ENCODE measurements around the gene PKP3.

The PKP3 gene

DNA sequence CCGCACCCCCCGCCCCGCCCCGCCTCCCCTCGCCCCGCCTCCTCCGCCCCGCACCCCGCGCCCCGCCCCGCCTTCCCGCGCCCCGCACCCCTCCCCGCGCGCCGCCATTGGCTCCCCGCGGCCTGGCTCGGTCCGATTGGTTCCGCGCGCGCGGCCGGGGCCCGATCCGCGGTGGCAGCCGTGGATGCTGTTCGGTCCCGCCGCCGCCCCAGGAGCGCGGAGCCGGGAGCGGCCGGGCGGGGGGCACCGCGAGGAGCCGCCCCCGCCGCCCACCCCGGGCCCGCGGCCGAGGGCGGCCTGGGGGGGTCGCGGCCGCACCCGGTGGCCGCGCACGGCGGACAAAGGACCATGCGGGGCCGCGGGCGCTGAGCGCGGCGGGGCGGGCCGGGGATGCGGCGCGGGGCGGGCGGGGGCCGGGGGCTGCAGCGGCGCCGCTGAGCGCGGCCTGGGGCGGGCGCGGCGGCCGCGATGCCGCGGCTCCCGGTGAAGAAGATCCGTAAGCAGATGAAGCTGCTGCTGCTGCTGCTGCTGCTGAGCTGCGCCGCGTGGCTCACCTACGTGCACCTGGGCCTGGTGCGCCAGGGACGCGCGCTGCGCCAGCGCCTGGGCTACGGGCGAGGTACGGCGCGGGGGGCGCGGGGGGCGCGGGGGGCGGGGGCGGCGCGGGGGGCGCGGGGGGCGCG is 24.5 kb upstream of the PKP3 start, which contains the start of gene B4GALNT4:
Gene B4GALNT4, plus strand, starts transcription at position 164 of the 683 bp plus-strand sequence. Its CDS starts 305 bp downstream, at position 469.
- Histone ChIP-seq H3K4me3 (ENCODE audit: control insufficient read depth in 1 of 7, extremely low read depth in 1 of 7, insufficient read depth in 4 of 7, low read depth in 2 of 7, low read length in 6 of 7) (peak within 1 kb of the TSS in 3 of 7 experiments; percentile 13 to 55 (median 35)), H3K36me3 (ENCODE audit: control insufficient read depth in 4 of 4, insufficient read depth in 4 of 4, low read length in 3 of 4) (no peaks in the 10 kb centered on the region), H3K27me3 (replicated peaks in 2 of 5; ENCODE audit: control insufficient read depth in 4 of 5, insufficient read depth in 5 of 5, low read length in 4 of 5) (peaks cover 0 to 49% (median 23%) of the 10 kb centered on the region in 5 experiments), H3K4me1 (ENCODE audit: control extremely low read depth in 1 of 4, control insufficient read depth in 4 of 4, insufficient read depth in 4 of 4, low read length in 3 of 4) (peaks cover 0 to 13% (median 6%) of the 10 kb centered on the region in 4 experiments), H3K27ac (ENCODE audit: insufficient read depth in 1 of 2, low read depth in 1 of 2, low read length in 2 of 2, poor library complexity in 1 of 2, severe bottlenecking in 2 of 2) (no peak within 1 kb of the TSS), H3K9me3 (ENCODE audit: control extremely low read depth in 1 of 5, control insufficient read depth in 4 of 5, insufficient read depth in 2 of 5, low read depth in 1 of 5, low read length in 4 of 5) (no peaks in the 10 kb centered on the region)
- CTCF ChIA-PET: interaction anchor here (1.3 to 1.5 kb wide), 2 partner anchors 13 to 82 kb away, joined by 4 to 5 read pairs; no protein-coding TSS in a partner anchor
- POLR2A ChIA-PET: no interaction called here
- DNase-seq: peak in 2 of 3 donors; percentile 34 to 48
- 2% methylated on average over 51 of the region's 118 CpGs for WGBS (ENCODE audit: insufficient coverage)

DNA sequence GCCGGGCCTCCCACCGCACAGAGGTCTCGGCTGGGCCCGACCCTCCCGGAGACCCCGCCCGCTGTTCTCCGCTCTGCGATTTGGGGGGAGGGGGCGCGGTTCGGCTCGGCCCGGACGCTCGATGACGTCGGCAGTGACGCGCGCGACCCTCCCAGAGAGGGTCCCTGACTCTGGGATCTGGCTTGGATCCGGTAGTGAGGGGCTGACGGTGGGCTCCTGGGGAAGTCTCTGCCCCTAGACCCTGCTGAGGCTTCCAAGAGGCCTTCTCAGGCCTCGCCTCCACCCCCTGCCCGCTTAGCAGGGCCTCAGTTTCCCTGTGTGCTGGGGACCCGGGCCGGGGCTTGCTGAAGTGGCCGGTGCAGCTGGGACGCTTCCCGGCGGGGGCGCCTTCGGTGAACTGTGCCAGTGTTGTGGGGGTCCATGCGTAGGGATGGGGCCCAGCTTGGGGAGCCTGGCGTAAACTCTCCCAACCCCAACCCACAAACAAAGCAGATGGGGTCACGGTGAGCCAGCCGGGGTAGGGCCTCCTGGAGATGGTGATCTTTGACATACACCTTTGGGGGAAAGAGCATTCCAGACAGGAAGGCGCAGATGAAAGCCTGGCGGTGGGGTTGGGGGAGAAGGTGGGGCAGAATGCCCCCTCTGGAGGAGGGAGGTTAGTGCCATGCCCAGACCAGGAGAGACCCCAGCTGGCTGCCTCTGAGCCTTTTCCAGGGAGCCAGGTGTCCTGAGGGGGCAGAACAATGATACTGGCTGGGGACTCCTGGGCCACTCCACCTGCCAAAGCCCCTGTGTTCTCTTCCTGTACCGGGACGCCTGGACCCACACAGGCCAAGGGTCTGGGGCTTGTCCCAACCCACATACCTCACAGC is 23.7 kb upstream of the PKP3 start:
- Histone ChIP-seq H3K4me1 (ENCODE audit: control extremely low read depth in 1 of 4, control insufficient read depth in 4 of 4, insufficient read depth in 4 of 4, low read length in 3 of 4) (peaks cover 0 to 13% (median 6%) of the 10 kb centered on the region in 4 experiments), H3K27me3 (replicated peaks in 2 of 5; ENCODE audit: control insufficient read depth in 4 of 5, insufficient read depth in 5 of 5, low read length in 4 of 5) (peaks cover 0 to 42% (median 23%) of the 10 kb centered on the region in 5 experiments)

DNA sequence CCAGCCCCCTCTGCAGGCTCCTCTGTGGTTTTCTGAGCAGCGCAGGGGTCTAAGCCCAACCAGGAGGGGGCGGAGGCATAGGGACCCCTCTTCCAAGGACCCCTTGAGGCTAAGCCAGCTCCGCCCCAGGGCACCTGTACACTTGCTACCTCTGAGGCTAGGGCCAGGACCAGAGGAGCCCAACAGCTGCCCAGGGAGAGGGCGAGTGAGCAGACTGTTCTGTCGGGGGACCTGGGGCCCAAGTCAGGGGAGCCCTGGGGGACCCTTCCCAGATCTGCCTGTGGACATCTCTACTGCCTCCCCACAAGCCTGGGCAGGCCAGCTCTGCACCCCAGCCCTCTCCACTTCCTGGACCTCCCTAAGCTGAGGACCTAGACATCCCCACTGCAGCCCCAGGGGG is 23.0 kb upstream of the PKP3 start:
- peaks cover 0 to 13% (median 6%) of the 10 kb centered on the region in 4 experiments for H3K4me1 ChIP-seq (ENCODE audit: control extremely low read depth in 1 of 4, control insufficient read depth in 4 of 4, insufficient read depth in 4 of 4, low read length in 3 of 4)
- H3K9me3 ChIP-seq (ENCODE audit: control extremely low read depth in 1 of 5, control insufficient read depth in 4 of 5, insufficient read depth in 2 of 5, low read depth in 1 of 5, low read length in 4 of 5): peaks cover 0 to 6% (median 0%) of the 10 kb centered on the region in 5 experiments
- ChIA-PET CTCF (interaction anchor here (1.5 to 1.7 kb wide), 4 partner anchors 11 to 77 kb away, joined by 3 to 5 read pairs (median 4); no protein-coding TSS in a partner anchor), POLR2A (no interaction called here)
- H3K27me3 ChIP-seq (replicated peaks in 2 of 5; ENCODE audit: control insufficient read depth in 4 of 5, insufficient read depth in 5 of 5, low read length in 4 of 5): peaks cover 0 to 37% (median 22%) of the 10 kb centered on the region in 5 experiments
- no peaks in the 10 kb centered on the region for H3K36me3 ChIP-seq (ENCODE audit: control insufficient read depth in 4 of 4, insufficient read depth in 4 of 4, low read length in 3 of 4)
- no peak overlapping the region for H3K4me3 ChIP-seq (ENCODE audit: control insufficient read depth in 1 of 7, extremely low read depth in 1 of 7, insufficient read depth in 4 of 7, low read depth in 2 of 7, low read length in 6 of 7)
- no peak overlapping the region for H3K27ac ChIP-seq (ENCODE audit: insufficient read depth in 1 of 2, low read depth in 1 of 2, low read length in 2 of 2, poor library complexity in 1 of 2, severe bottlenecking in 2 of 2)
- 88% methylated on average over 4 of the region's 5 CpGs for WGBS (ENCODE audit: insufficient coverage)
- DNase-seq: no peak

More for the DNA sequence above, 23.7 kb upstream of the PKP3 start:
- no peak overlapping the region for H3K27ac ChIP-seq (ENCODE audit: insufficient read depth in 1 of 2, low read depth in 1 of 2, low read length in 2 of 2, poor library complexity in 1 of 2, severe bottlenecking in 2 of 2)
- CTCF ChIA-PET: interaction anchor here (1.5 to 1.7 kb wide), 4 partner anchors 12 to 78 kb away, joined by 3 to 5 read pairs (median 4); no protein-coding TSS in a partner anchor
- WGBS (ENCODE audit: insufficient coverage): 39% methylated on average over 30 of the region's 42 CpGs
- H3K9me3 ChIP-seq (ENCODE audit: control extremely low read depth in 1 of 5, control insufficient read depth in 4 of 5, insufficient read depth in 2 of 5, low read depth in 1 of 5, low read length in 4 of 5): peaks cover 0 to 1% (median 0%) of the 10 kb centered on the region in 5 experiments
- no peak overlapping the region for H3K4me3 ChIP-seq (ENCODE audit: control insufficient read depth in 1 of 7, extremely low read depth in 1 of 7, insufficient read depth in 4 of 7, low read depth in 2 of 7, low read length in 6 of 7)
- POLR2A ChIA-PET: no interaction called here
- H3K36me3 ChIP-seq (ENCODE audit: control insufficient read depth in 4 of 4, insufficient read depth in 4 of 4, low read length in 3 of 4): no peaks in the 10 kb centered on the region
- DNase-seq: no peak

DNA sequence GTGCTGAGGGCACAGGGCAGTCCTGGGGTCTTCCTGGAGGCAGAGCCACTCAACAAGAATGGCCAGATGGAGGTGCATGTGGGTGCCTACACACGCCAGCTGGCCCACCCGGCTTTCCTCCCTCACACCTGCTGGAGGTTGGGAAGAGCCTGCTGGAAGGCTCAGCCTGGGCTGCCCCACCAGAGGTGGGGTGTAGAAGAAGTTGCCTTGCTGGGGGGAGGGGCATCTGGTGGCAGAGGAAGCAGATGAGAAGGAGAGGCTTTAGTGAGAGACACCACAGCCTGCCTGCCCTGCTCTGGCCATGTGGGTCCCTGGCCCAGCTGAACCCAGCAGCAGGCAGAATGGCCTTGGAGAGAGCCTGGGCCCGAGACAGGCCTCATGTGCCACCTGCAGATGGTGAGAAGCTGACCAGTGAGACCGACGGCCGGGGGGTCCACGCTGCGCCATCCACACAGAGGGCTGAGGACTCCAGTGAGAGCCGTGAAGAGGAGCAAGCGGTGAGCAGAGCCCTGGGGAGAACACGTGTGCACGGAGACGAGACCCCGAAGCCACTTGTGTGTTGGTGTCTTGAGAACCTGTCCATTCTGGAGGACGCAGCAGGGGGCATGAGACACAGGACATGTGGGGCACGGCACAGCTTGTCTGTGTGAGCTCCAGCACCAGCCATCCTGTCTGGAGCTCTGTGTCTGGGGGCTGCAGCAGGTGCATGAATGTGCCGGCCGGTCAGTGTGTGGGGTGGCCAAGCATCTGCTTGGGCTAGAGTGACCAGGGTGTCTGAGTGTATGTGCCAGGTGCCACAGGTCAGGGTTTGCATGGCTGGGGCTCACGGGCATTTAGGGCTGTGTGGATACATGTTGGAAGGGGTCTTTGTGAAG is 22.1 kb upstream of the PKP3 start:
- WGBS (ENCODE audit: insufficient coverage): 97% methylated on average over 16 of the region's 19 CpGs
- CTCF ChIA-PET: interaction anchor here (1.2 to 1.7 kb wide), 5 partner anchors 9 to 76 kb away, joined by 3 to 6 read pairs (median 4); no protein-coding TSS in a partner anchor

DNA sequence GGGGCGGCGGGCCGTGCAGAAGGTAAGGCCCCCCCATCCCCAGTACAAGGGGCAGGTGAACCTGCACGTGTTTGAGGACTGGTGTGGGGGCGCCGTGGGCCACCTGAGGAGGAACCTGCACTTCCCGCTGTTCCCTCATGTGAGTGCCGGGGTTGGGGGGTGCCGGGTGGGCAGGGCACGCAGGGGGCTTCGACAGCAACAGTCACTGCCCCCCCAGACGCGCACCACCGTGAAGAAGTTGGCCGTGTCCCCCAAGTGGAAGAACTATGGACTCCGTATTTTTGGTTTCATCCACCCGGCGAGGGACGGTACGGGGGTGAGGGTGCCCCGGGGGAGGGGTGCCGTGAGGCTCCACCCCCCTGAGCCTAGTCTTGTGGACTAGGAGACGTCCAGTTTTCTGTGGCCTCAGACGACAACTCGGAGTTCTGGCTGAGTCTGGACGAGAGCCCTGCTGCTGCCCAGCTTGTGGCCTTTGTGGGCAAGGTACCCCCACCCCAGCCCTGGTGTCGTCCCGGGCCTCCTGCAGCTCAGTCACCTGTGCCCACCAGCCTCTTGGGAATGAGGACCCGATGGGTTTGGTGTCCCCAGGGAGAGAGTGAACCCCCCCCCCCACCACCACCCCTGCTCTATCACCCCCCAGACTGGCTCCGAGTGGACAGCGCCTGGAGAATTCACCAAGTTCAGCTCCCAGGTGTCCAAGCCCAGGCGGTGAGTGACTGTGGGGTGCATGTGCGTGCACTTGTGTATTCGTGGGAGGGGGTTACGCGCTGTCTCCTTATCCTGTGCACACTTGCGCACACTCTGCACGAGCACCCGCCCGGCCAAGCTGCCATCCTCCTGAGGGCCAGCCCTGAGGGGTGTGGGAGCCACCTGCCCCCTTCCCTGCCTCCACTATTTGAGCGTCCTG is 20.9 kb upstream of the PKP3 start:
- ChIA-PET CTCF (interaction anchor here (1.2 to 1.7 kb wide), 2 partner anchors 10 to 44 kb away, joined by 3 to 6 read pairs; no protein-coding TSS in a partner anchor), POLR2A (interaction anchor here (0.5 kb wide), 1 partner anchor 9 kb away, joined by 8 read pairs; no protein-coding TSS in a partner anchor)
- no peak for DNase-seq
- WGBS (ENCODE audit: insufficient coverage): 96% methylated on average over 27 of the region's 41 CpGs
- Histone ChIP-seq H3K9me3 (ENCODE audit: control extremely low read depth in 1 of 5, control insufficient read depth in 4 of 5, insufficient read depth in 2 of 5, low read depth in 1 of 5, low read length in 4 of 5) (peaks cover 0 to 6% (median 0%) of the 10 kb centered on the region in 5 experiments), H3K27me3 (replicated peaks in 2 of 5; ENCODE audit: control insufficient read depth in 4 of 5, insufficient read depth in 5 of 5, low read length in 4 of 5) (peaks cover 0 to 19% (median 10%) of the 10 kb centered on the region in 5 experiments), H3K27ac (ENCODE audit: insufficient read depth in 1 of 2, low read depth in 1 of 2, low read length in 2 of 2, poor library complexity in 1 of 2, severe bottlenecking in 2 of 2) (no peak overlapping the region), H3K4me1 (ENCODE audit: control extremely low read depth in 1 of 4, control insufficient read depth in 4 of 4, insufficient read depth in 4 of 4, low read length in 3 of 4) (peaks cover 0 to 11% (median 6%) of the 10 kb centered on the region in 4 experiments), H3K36me3 (ENCODE audit: control insufficient read depth in 4 of 4, insufficient read depth in 4 of 4, low read length in 3 of 4) (no peaks in the 10 kb centered on the region), H3K4me3 (ENCODE audit: control insufficient read depth in 1 of 7, extremely low read depth in 1 of 7, insufficient read depth in 4 of 7, low read depth in 2 of 7, low read length in 6 of 7) (no peak overlapping the region)

More for the DNA sequence above, 22.1 kb upstream of the PKP3 start:
- Histone ChIP-seq H3K4me3 (ENCODE audit: control insufficient read depth in 1 of 7, extremely low read depth in 1 of 7, insufficient read depth in 4 of 7, low read depth in 2 of 7, low read length in 6 of 7) (no peak overlapping the region), H3K4me1 (ENCODE audit: control extremely low read depth in 1 of 4, control insufficient read depth in 4 of 4, insufficient read depth in 4 of 4, low read length in 3 of 4) (peaks cover 0 to 13% (median 6%) of the 10 kb centered on the region in 4 experiments), H3K9me3 (ENCODE audit: control extremely low read depth in 1 of 5, control insufficient read depth in 4 of 5, insufficient read depth in 2 of 5, low read depth in 1 of 5, low read length in 4 of 5) (peaks cover 0 to 6% (median 0%) of the 10 kb centered on the region in 5 experiments), H3K27me3 (replicated peaks in 2 of 5; ENCODE audit: control insufficient read depth in 4 of 5, insufficient read depth in 5 of 5, low read length in 4 of 5) (peaks cover 0 to 31% (median 18%) of the 10 kb centered on the region in 5 experiments), H3K36me3 (ENCODE audit: control insufficient read depth in 4 of 4, insufficient read depth in 4 of 4, low read length in 3 of 4) (no peaks in the 10 kb centered on the region), H3K27ac (ENCODE audit: insufficient read depth in 1 of 2, low read depth in 1 of 2, low read length in 2 of 2, poor library complexity in 1 of 2, severe bottlenecking in 2 of 2) (no peak overlapping the region)
- POLR2A ChIA-PET: no interaction called here
- DNase-seq: no peak

Data from common myeloid progenitor, CD34-positive (primary cell).